Neuronal stem cell (in vitro differentiated cells): ENCODE data around the gene VRTN.

Experiments used
- DNase-seq: peaks from one replicate; pipeline ENCODE4 v3.0.0-alpha.2; 2013; ENCODE audit warnings: low spot score
- H2AFZ ChIP-seq: one replicate; pipeline ENCODE4 v1.6.1; 2013; ENCODE audit warnings: mild to moderate bottlenecking, low read length, inconsistent platforms
- H2AK5ac ChIP-seq: 2 replicates; pipeline ENCODE4 v1.6.1; 2013; ENCODE audit warnings: low read depth, mild to moderate bottlenecking, inconsistent platforms, low read length, moderate library complexity, mixed read lengths
- H2BK120ac ChIP-seq: 2 replicates; pipeline ENCODE4 v1.6.1; 2013; ENCODE audit warnings: low read depth, mild to moderate bottlenecking, inconsistent platforms, low read length, moderate library complexity, mixed read lengths
- H2BK12ac ChIP-seq: one replicate; pipeline ENCODE4 v1.6.1; 2013; ENCODE audit warnings: low read length, inconsistent platforms
- H2BK15ac ChIP-seq: 2 replicates; pipeline ENCODE4 v1.6.1; 2013; ENCODE audit warnings: mild to moderate bottlenecking, low read length, inconsistent platforms, mixed read lengths
- H2BK5ac ChIP-seq: one replicate; pipeline ENCODE4 v1.6.1; 2013; ENCODE audit warnings: inconsistent platforms, mild to moderate bottlenecking, low read length, moderate library complexity
- H3K14ac ChIP-seq: one replicate; pipeline ENCODE4 v1.6.1; 2013; ENCODE audit warnings: low read length, inconsistent platforms
- H3K18ac ChIP-seq: 2 replicates; pipeline ENCODE4 v1.6.1; 2013; ENCODE audit warnings: low read length, inconsistent platforms
- H3K23ac ChIP-seq: 2 replicates; pipeline ENCODE4 v1.6.1; 2013; ENCODE audit warnings: low read depth, mild to moderate bottlenecking, mixed read lengths, low read length, inconsistent platforms; ENCODE audit not compliant: poor library complexity
- H3K27ac ChIP-seq: replicated peaks from 3 replicates; pipeline ENCODE4 v1.5.1; 2013; ENCODE audit warnings: low read length, inconsistent platforms
- H3K27me3 ChIP-seq, 3 experiments: 2 replicates each; pipeline ENCODE4 v1.6.1; 2013; ENCODE audit warnings: low read length in 3 of 3, mild to moderate bottlenecking in 2 of 3, inconsistent platforms in 1 of 3, low read depth in 1 of 3, mixed read lengths in 1 of 3, moderate library complexity in 1 of 3; ENCODE audit not compliant: control insufficient read depth in 3 of 3, insufficient read depth in 3 of 3
- H3K36me3 ChIP-seq, 2 donors: replicated peaks in 1 of 2; 2 replicates each; pipeline ENCODE4 v1.6.1; 2013; ENCODE audit warnings: low read length in 2 of 2; ENCODE audit not compliant: control insufficient read depth in 2 of 2, insufficient read depth in 2 of 2
- H3K4ac ChIP-seq: 2 replicates; pipeline ENCODE4 v1.6.1; 2013; ENCODE audit warnings: inconsistent platforms, mild to moderate bottlenecking, low read length, moderate library complexity
- H3K4me1 ChIP-seq, 2 donors: 1 replicate in 1 of 2; 2 replicates in 1 of 2; pipeline ENCODE4 v1.6.1; 2013; ENCODE audit warnings: low read length in 2 of 2, low read depth in 1 of 2; ENCODE audit not compliant: control insufficient read depth in 2 of 2, insufficient read depth in 1 of 2
- H3K4me2 ChIP-seq: one replicate; pipeline ENCODE4 v1.6.1; 2013; ENCODE audit warnings: mild to moderate bottlenecking, low read length, inconsistent platforms; ENCODE audit not compliant: insufficient read depth, poor library complexity, severe bottlenecking
- H3K4me3 ChIP-seq, 2 donors: 2 replicates each; pipeline ENCODE4 v1.5.1; 2013; ENCODE audit warnings: low read length in 2 of 2, mild to moderate bottlenecking in 2 of 2, inconsistent platforms in 1 of 2, moderate library complexity in 1 of 2
- H3K79me1 ChIP-seq: one replicate; pipeline ENCODE4 v1.6.1; 2013; ENCODE audit warnings: low read depth, mild to moderate bottlenecking, inconsistent platforms, low read length, moderate library complexity
- H3K9ac ChIP-seq: one replicate; pipeline ENCODE4 v1.6.1; 2013; ENCODE audit warnings: mild to moderate bottlenecking, low read depth, low read length, inconsistent platforms; ENCODE audit not compliant: poor library complexity
- H3K9me3 ChIP-seq, 2 donors: replicated peaks in 1 of 2; 2 replicates each; pipeline versions ENCODE3 to v1.6.1; 2013; ENCODE audit warnings: low read length in 2 of 2, mild to moderate bottlenecking in 2 of 2, inconsistent platforms in 1 of 2, low read depth in 1 of 2, mixed read lengths in 1 of 2, moderate library complexity in 1 of 2; ENCODE audit not compliant: control insufficient read depth in 2 of 2, insufficient read depth in 1 of 2
- H4K8ac ChIP-seq: one replicate; pipeline ENCODE4 v1.6.1; 2013; ENCODE audit warnings: low read depth, mild to moderate bottlenecking, inconsistent platforms, low read length, moderate library complexity
- H4K91ac ChIP-seq: one replicate; pipeline ENCODE4 v1.6.1; 2013; ENCODE audit warnings: low read length, low read depth, mild to moderate bottlenecking, inconsistent platforms; ENCODE audit not compliant: poor library complexity
- WGBS, 2 donors: extraction: QIAGEN DNeasy Blood & Tissue Kit; methylation state at CpG; one replicate each; pipeline ENCODE4 v1.1.7; 2013; ENCODE audit warnings: missing lambda C conversion rate in 2 of 2, mixed read lengths in 1 of 2; ENCODE audit not compliant: insufficient read length in 2 of 2, insufficient replicate concordance in 1 of 2; ENCODE audit errors: extremely low coverage in 2 of 2; 5-methylcytosine and 5-hydroxymethylcytosine counted together

VRTN gene

GRCh38 chr14:74407801-74408154 is 59.5 kb downstream of the VRTN start:
- Histone ChIP-seq H2BK5ac (peak overlapping the region; percentile 80), H4K91ac (no peak overlapping the region), H3K36me3 (no peaks in the 10 kb centered on the region), H3K23ac (peak overlapping the region; percentile 18), H3K27ac (no peak overlapping the region), H2BK15ac (peak overlapping the region; percentile 83), H2AFZ (no peak overlapping the region), H2AK5ac (peak overlapping the region; percentile 96), H3K4me1 (peaks cover 2 to 10% of the 10 kb centered on the region in 2 donors), H4K8ac (no peak overlapping the region), H3K4ac (no peak overlapping the region), H3K18ac (peak overlapping the region; percentile 44), H3K9ac (no peak overlapping the region), H2BK12ac (peak overlapping the region; percentile 53), H2BK120ac (peak overlapping the region; percentile 61), H3K4me2 (no peak overlapping the region), H3K14ac (peak overlapping the region; percentile 75), H3K9me3 (no peaks in the 10 kb centered on the region), H3K4me3 (no peak overlapping the region), H3K79me1 (peaks cover 6% of the 10 kb centered on the region), H3K27me3 (peaks cover 0 to 18% (median 0%) of the 10 kb centered on the region in 3 experiments)
- DNase-seq: no peak
- WGBS, 2 donors: no CpG with 5 or more reads among the region's 5 CpGs

GRCh38 chr14:74408870-74409269 is 60.6 kb downstream of the VRTN start:
- Histone ChIP-seq H3K18ac (no peak overlapping the region), H3K79me1 (peaks cover 6% of the 10 kb centered on the region), H3K4me3 (no peak overlapping the region), H3K4me1 (peaks cover 3 to 14% of the 10 kb centered on the region in 2 donors), H3K27ac (no peak overlapping the region), H4K91ac (no peak overlapping the region), H2AFZ (no peak overlapping the region), H2AK5ac (no peak overlapping the region), H3K36me3 (no peaks in the 10 kb centered on the region), H2BK120ac (no peak overlapping the region), H3K23ac (no peak overlapping the region), H3K9ac (no peak overlapping the region), H3K4ac (no peak overlapping the region), H2BK12ac (no peak overlapping the region), H4K8ac (no peak overlapping the region), H2BK5ac (no peak overlapping the region), H3K9me3 (no peaks in the 10 kb centered on the region), H2BK15ac (no peak overlapping the region), H3K4me2 (no peak overlapping the region), H3K14ac (no peak overlapping the region), H3K27me3 (peaks cover 0 to 22% (median 0%) of the 10 kb centered on the region in 3 experiments)
- no CpG with 5 or more reads among the region's 3 CpGs for WGBS, 2 donors
- DNase-seq: no peak

- Histone ChIP-seq H3K79me1 (peaks cover 4% of the 10 kb centered on the region), H2BK120ac (no peak overlapping the region), H3K4me2 (no peak overlapping the region), H4K91ac (no peak overlapping the region), H2BK12ac (peak overlapping the region; percentile 14), H2BK15ac (peak overlapping the region; percentile 86), H3K36me3 (no peaks in the 10 kb centered on the region), H4K8ac (no peak overlapping the region), H2AK5ac (no peak overlapping the region), H3K23ac (no peak overlapping the region), H3K4ac (no peak overlapping the region), H3K9me3 (no peaks in the 10 kb centered on the region), H2BK5ac (peak overlapping the region; percentile 10), H3K27me3 (peaks cover 0 to 19% (median 0%) of the 10 kb centered on the region in 3 experiments), H3K18ac (peak overlapping the region; percentile 86), H3K27ac (no peak overlapping the region), H3K14ac (peak overlapping the region; percentile 67), H2AFZ (no peak overlapping the region), H3K4me3 (no peak overlapping the region), H3K4me1 (peaks cover 8 to 18% of the 10 kb centered on the region in 2 donors), H3K9ac (no peak overlapping the region)
- no CpG with 5 or more reads among the region's 6 CpGs for WGBS, 2 donors
- no peak for DNase-seq
Observed at GRCh38 chr14:74409441-74409840, 61.2 kb downstream of the VRTN start.
